Right cardiac atrium (tissue), 5 donors: ENCODE results near the gene PAWR. TPM values are rescaled to one million over a fixed set of nuclear protein-coding genes. Genes with fewer than 3 reads are reported as not detected.

Source experiments
- ATAC-seq, 2 donors: fragments of 200-7000 bp; cut with Tn5 transposase; one replicate each; pipeline versions ENCODE4 v1.8.0 to v1.9.1; 2020; ENCODE audit warnings: moderate library complexity in 2 of 2, mild to moderate bottlenecking in 1 of 2
- DNase-seq, 3 donors: peaks; one replicate each; pipeline ENCODE4 v3.0.0-alpha.2; 2020
- H3K27ac ChIP-seq: one replicate; pipeline ENCODE4 v1.5.1; 2013; ENCODE audit warnings: mild to moderate bottlenecking, low read length, control low read depth, moderate library complexity
- H3K27me3 ChIP-seq: one replicate; pipeline ENCODE4 v1.6.1; 2013; ENCODE audit not compliant: control insufficient read depth, insufficient read depth
- H3K4me1 ChIP-seq: one replicate; pipeline ENCODE4 v1.6.1; 2013; ENCODE audit warnings: low read length; ENCODE audit not compliant: control insufficient read depth, insufficient read depth
- H3K4me3 ChIP-seq: one replicate; pipeline ENCODE4 v1.5.1; 2013; ENCODE audit warnings: low read length, control low read depth
- H3K9me3 ChIP-seq: one replicate; pipeline ENCODE4 v1.6.1; 2013; ENCODE audit warnings: low read length; ENCODE audit not compliant: control insufficient read depth
- WGBS: extraction: QIAGEN DNeasy Blood & Tissue Kit; methylation state at CpG from one replicate; pipeline ENCODE4 v1.1.7; 2013; 5-methylcytosine and 5-hydroxymethylcytosine counted together
- intact Hi-C, 4 donors: fragments of 100-400 bp; cut with DNase I; formaldehyde crosslinking; loops; one replicate each; pipeline versions ENCODE4 v1.11.0 to v1.14.0; 2022 to 2023
- polyA plus RNA-seq: library from polyadenylated mRNA; stranded (reverse); fragments of 200-250 nt; gene quantifications from one replicate; pipeline ENCODE4 v1.2.3, GENCODE V29; 2013
- total RNA-seq, 4 donors: library from RNA; stranded (reverse); fragmentation: NEBNext Ultra II Directional; extraction: Animal tissue kit (Norgen Biotek cat#: 25700); gene quantifications; one replicate each; pipeline ENCODE4 v1.2.1, GENCODE V29; 2021
- donor health status: healthy with polysubstance abuse.
- donor health status: DM: no; HTN: yes; CAD: no.
- donor health status: DM: no; HTN: no; CAD: no.
- donor health status: DM: no; HTN: yes; CAD: no; lungs with severe emphysema.
- donor health status: DM: yes; HTN: yes; CAD: no.

PAWR gene
- total and polyA plus RNA-seq, 5 donors: 7.1 to 18.7 (median 15.3) TPM

- 46% methylated on average over 5 of the region's 5 CpGs for WGBS
- intact Hi-C loops: loop anchor here (5.0 to 10.0 kb wide), 4 partner anchors 178 to 716 kb away; no protein-coding TSS in a partner anchor
- peak in 2 of 3 donors; percentile 28 to 64 for DNase-seq
These were observed 131.8 kb downstream of the PAWR start for GRCh38 chr12:79558924-79559469.

DNA sequence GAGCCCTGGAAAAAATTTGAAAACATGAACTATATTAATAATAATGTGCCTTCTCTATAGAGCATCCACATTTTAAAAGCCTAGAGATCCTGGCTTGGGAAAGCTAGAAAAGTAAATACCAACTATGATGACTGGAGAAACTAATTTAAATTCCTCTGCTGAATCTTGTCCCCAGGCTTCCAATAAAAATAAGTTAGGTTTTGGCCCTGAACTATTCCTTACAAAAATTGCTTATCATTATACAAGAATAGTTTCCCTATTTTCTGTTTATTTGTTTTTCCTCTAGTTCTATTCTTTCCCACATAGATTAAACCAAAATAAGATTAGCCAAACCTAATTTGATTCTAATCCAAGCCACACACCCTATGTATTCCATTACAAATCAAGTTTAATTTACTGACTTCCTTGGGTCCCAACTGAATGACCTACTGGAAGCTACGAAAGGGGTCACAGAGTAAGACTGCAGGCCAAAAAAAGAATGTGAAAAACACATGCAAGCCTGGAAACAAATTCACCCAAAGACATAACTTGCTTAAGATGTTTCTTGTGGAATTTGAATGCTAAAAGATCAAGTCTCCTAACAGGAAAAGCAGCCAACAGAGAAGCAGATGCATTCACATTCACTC is 133.0 kb downstream of the PAWR start:
- no peaks in the 10 kb centered on the region for H3K4me1 ChIP-seq
- intact Hi-C loops: loop anchor here (5.0 to 10.0 kb wide), 4 partner anchors 179 to 717 kb away; no protein-coding TSS in a partner anchor
- WGBS: 37% methylated on average over 1 of the region's 1 CpG
- ATAC-seq: peak; percentile 64 to 72
- DNase-seq: no peak
- H3K9me3 ChIP-seq: no peaks in the 10 kb centered on the region
- no peak overlapping the region for H3K4me3 ChIP-seq
- no peak overlapping the region for H3K27ac ChIP-seq
- no peaks in the 10 kb centered on the region for H3K27me3 ChIP-seq

More at GRCh38 chr12:79558924-79559469, 131.8 kb downstream of the PAWR start:
- Histone ChIP-seq H3K27ac (no peak overlapping the region), H3K4me3 (no peak overlapping the region), H3K9me3 (no peaks in the 10 kb centered on the region), H3K27me3 (no peaks in the 10 kb centered on the region), H3K4me1 (no peaks in the 10 kb centered on the region)
- peak; percentile 79 to 89 for ATAC-seq

- ATAC-seq (peak in 1 of 2 donors; percentile 36), DNase-seq (no peak)
- no peak overlapping the region for H3K4me3 ChIP-seq
- H3K27me3 ChIP-seq: no peaks in the 10 kb centered on the region
- WGBS: 46% methylated on average over 3 of the region's 3 CpGs
- no peaks in the 10 kb centered on the region for H3K4me1 ChIP-seq
- H3K9me3 ChIP-seq: no peaks in the 10 kb centered on the region
- no peak overlapping the region for H3K27ac ChIP-seq
- intact Hi-C loops: loop anchor here (5.0 to 10.0 kb wide), 4 partner anchors 182 to 720 kb away; no protein-coding TSS in a partner anchor
These were observed 135.5 kb downstream of the PAWR start for GRCh38 chr12:79555028-79555925.

DNA sequence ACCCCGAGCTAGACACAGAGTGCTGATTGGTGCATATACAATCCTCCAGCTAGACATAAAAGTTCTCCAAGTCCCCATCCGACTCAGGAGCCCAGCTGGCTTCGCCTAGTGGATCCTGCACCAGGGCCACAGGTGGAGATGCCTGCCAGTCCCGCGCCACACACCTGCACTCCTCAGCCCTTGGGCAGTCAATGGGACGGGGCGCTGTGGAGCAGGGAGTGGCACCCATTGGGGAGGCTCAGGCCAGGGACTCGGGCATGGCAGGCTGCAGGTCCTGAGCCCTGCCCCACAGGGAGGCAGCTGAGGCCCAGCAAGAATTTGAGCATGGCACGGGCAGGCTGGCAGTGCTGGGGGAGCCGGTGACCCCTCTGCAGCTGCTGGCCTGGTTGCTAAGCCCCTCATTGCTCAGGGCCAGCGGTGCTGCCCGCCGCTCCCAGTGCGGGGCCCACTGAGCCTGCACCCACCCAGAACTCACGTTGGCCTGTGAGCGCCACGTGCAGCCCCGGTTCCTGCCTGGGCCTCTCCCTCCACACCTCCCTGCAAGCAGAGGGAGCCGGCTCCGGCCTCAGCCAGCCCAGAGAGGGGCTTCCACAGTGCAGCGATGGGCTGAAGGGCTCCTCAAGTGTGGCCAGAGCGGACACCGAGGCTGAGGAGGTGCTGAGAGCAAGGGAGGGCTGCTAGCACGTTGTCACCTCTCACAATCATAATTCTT is 136.7 kb downstream of the PAWR start:
- no peak overlapping the region for H3K27ac ChIP-seq
- no peak overlapping the region for H3K4me3 ChIP-seq
- no peaks in the 10 kb centered on the region for H3K27me3 ChIP-seq
- WGBS: 96% methylated on average over 24 of the region's 24 CpGs
- no peaks in the 10 kb centered on the region for H3K4me1 ChIP-seq
- no peak for ATAC-seq
- H3K9me3 ChIP-seq: no peaks in the 10 kb centered on the region
- DNase-seq: peak in 2 of 3 donors; percentile 54
- intact Hi-C loops: loop anchor here in 3 of 4 donors (5.0 to 10.0 kb wide), 3 partner anchors 183 to 721 kb away; no protein-coding TSS in a partner anchor

DNA sequence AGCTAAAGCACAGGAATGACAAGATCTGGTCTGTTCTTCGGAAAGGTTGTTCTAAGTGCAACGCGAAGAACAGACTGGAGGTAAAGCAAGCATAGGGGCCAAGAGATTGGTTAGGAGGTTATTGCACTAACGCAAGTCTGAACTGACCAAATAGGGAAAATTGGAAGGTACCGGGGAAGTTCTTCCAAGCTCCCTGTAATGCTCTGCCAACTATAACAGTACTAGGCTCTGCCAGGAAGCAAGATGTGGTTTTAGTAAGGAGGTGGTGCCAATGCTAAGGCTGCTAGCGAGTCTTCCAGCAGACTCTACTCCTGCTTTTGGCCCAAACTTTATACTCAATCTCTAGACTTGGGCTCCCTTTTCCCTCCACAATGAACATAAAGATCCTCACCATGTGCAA is 138.6 kb downstream of the PAWR start:
- ATAC-seq: peak; percentile 75 to 91
- intact Hi-C loops: loop anchor here in 3 of 4 donors (5.0 to 10.0 kb wide), 3 partner anchors 185 to 723 kb away; no protein-coding TSS in a partner anchor
- WGBS: 65% methylated on average over 6 of the region's 6 CpGs
- no peak overlapping the region for H3K4me3 ChIP-seq
- no peaks in the 10 kb centered on the region for H3K27me3 ChIP-seq
- no peak for DNase-seq
- no peaks in the 10 kb centered on the region for H3K4me1 ChIP-seq
- H3K27ac ChIP-seq: no peak overlapping the region
- H3K9me3 ChIP-seq: no peaks in the 10 kb centered on the region

DNA sequence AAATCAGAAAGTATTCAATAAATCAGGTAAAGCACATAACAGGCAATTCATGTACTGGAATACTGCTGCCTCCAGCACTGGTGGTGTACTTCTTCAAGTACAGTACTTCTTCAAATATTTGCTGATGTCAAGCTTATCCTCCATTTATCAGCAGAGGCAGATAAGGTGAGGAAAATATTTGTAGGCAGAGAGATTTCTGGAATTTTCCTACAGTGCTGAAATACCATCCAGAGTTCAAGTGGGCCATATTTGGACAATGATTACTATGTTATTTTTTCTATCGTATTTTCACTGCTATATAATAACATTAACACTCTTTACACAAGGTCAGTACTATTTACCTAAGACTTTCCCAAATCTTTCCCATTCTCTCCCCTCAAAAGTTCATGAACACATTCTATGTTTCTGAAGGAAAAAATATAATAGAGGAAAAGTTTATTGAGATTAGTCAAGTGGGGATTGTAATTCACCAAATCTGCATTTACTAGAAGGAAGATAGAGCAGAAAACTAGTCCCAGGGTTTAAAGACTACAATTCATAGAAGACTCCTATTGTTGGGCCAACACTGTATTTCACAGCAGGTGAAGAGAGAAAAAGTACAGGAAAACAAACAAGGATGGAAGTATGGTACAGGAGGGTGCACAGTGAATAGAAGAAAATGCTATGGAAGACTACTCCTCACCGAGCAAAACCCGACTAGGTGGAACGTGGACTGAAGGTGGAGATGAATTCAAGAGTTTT is 141.1 kb downstream of the PAWR start:
- Histone ChIP-seq H3K9me3 (no peaks in the 10 kb centered on the region), H3K4me3 (no peak overlapping the region), H3K27me3 (no peaks in the 10 kb centered on the region), H3K27ac (no peak overlapping the region), H3K4me1 (no peaks in the 10 kb centered on the region)
- ATAC-seq (no peak), DNase-seq (no peak)
- intact Hi-C loops: loop anchor here in 3 of 4 donors (5.0 to 10.0 kb wide), 3 partner anchors 188 to 725 kb away; no protein-coding TSS in a partner anchor
- WGBS: 88% methylated on average over 4 of the region's 4 CpGs

- H3K4me3 ChIP-seq: no peak overlapping the region
- no peaks in the 10 kb centered on the region for H3K27me3 ChIP-seq
- no peaks in the 10 kb centered on the region for H3K4me1 ChIP-seq
- DNase-seq: no peak
- ATAC-seq: no peak
- H3K9me3 ChIP-seq: no peaks in the 10 kb centered on the region
- no peak overlapping the region for H3K27ac ChIP-seq
- intact Hi-C loops: no loop called here
These were observed 142.2 kb downstream of the PAWR start for GRCh38 chr12:79548610-79548924.

GRCh38 chr12:79547735-79548609 is 142.8 kb downstream of the PAWR start:
- DNase-seq (no peak), ATAC-seq (peak; percentile 75 to 80)
- Histone ChIP-seq H3K9me3 (no peaks in the 10 kb centered on the region), H3K27me3 (no peaks in the 10 kb centered on the region), H3K4me3 (no peak overlapping the region), H3K4me1 (no peaks in the 10 kb centered on the region), H3K27ac (no peak overlapping the region)
- intact Hi-C loops: no loop called here
- WGBS: 45% methylated on average over 8 of the region's 8 CpGs

- Histone ChIP-seq H3K27me3 (no peaks in the 10 kb centered on the region), H3K4me1 (no peaks in the 10 kb centered on the region), H3K4me3 (no peak overlapping the region), H3K27ac (no peak overlapping the region), H3K9me3 (no peaks in the 10 kb centered on the region)
- WGBS: 48% methylated on average over 5 of the region's 5 CpGs
- intact Hi-C loops: no loop called here
- no peak for DNase-seq
- peak; percentile 29 to 46 for ATAC-seq
These were observed 143.6 kb downstream of the PAWR start for GRCh38 chr12:79547044-79547734.
